ENCODE results near the gene ABHD12.
"Not testable (repeated sequence)": the region's sequence is repeated elsewhere in the genome, so short reads cannot be mapped to it uniquely, and the experiment has no call there.

ABHD12 gene

GRCh38 chr20:25321991-25322390 is 68.6 kb downstream of the ABHD12 start:
- DNase-seq (ENCODE audit: low read depth, low spot score): no peak

- DNase-seq (ENCODE audit: low read depth, low spot score): no peak
Measured at GRCh38 chr20:25321262-25321831, 69.3 kb downstream of the ABHD12 start.

- no peak for DNase-seq (ENCODE audit: low read depth, low spot score)
Measured at GRCh38 chr20:25320035-25320800, 70.4 kb downstream of the ABHD12 start.

GRCh38 chr20:25319241-25320034 is 71.2 kb downstream of the ABHD12 start:
- no peak for DNase-seq (ENCODE audit: low read depth, low spot score)

- DNase-seq (ENCODE audit: low read depth, low spot score): no peak
Measured at GRCh38 chr20:25318471-25319240, 72.0 kb downstream of the ABHD12 start.

- no peak for DNase-seq (ENCODE audit: low read depth, low spot score)
Measured at GRCh38 chr20:25317351-25318075, 73.1 kb downstream of the ABHD12 start.

- DNase-seq (ENCODE audit: low read depth, low spot score): no peak
Measured at GRCh38 chr20:25316506-25317190, 74.0 kb downstream of the ABHD12 start.

GRCh38 chr20:25315418-25316210 is 75.0 kb downstream of the ABHD12 start:
- DNase-seq (ENCODE audit: low read depth, low spot score): no peak

GRCh38 chr20:25314497-25315417 is 75.9 kb downstream of the ABHD12 start:
- no peak for DNase-seq (ENCODE audit: low read depth, low spot score)

- DNase-seq (ENCODE audit: low read depth, low spot score): no peak
Measured at GRCh38 chr20:25313593-25313992, 77.0 kb downstream of the ABHD12 start.

- DNase-seq (ENCODE audit: low read depth, low spot score): not testable (repeated sequence)
Measured at GRCh38 chr20:25312716-25313115, 77.9 kb downstream of the ABHD12 start.

GRCh38 chr20:25310921-25311728 is 79.5 kb downstream of the ABHD12 start:
- DNase-seq (ENCODE audit: low read depth, low spot score): no peak

GRCh38 chr20:25310268-25310920 is 80.2 kb downstream of the ABHD12 start:
- peak; percentile 9 for DNase-seq (ENCODE audit: low read depth, low spot score)

GRCh38 chr20:25309395-25310267 is 81.0 kb downstream of the ABHD12 start:
- no peak for DNase-seq (ENCODE audit: low read depth, low spot score)

- no peak for DNase-seq (ENCODE audit: low read depth, low spot score)
Measured at GRCh38 chr20:25308671-25309394, 81.8 kb downstream of the ABHD12 start.

- DNase-seq (ENCODE audit: low read depth, low spot score): no peak
Measured at GRCh38 chr20:25308083-25308491, 82.5 kb downstream of the ABHD12 start.
